GM19463 (cell line): ENCODE measurements around the gene TTC39B.
"Not testable (repeated sequence)": the region's sequence is repeated elsewhere in the genome, so short reads cannot be mapped to it uniquely, and the experiment has no call there.

ENCODE experiments used
- ATAC-seq: cut with Tn5 transposase; IDR thresholded peaks from one replicate; pipeline ENCODE4 v1.9.1; 2021; ENCODE audit warnings: mild to moderate bottlenecking, moderate library complexity; ENCODE audit not compliant: unreplicated experiment

TTC39B gene

DNA sequence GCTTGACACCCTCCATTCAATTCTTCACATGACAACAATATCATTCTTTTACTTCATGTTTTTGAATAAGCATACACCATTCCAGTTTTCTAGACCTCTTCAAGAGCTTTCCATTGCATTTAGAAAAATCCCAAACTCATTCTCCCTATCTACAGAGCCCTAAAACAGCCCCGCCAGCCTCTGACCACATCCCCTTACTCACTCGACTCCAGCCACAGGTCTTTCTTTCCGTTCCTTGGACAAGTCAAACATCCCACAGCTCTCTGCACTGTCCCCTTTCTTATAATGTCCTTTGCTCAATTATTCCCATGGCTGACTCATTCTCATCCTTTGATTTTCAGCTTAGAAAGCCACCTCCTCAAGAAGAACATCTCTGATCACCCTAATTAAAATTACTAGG, 38.2 kb downstream of the TTC39B start:
- ATAC-seq, result no peak

DNA sequence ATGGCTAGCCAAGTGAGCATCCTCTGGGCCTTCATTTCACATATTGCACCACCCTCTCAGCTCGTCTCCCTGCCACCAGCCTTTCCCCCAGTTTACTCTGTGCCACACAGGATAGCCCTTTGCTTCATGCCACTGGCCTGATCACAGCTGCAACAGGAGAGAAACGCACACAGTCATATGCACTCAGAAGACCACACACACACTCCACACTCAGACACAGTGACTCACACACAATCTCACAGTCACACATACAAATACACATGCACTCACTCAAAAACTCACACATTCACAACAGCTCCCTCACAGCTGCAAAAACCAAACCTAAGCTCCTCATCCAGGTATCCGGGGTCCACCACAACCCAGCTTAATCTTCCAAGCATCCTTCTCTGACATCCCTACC, 38.7 kb downstream of the TTC39B start:
- ATAC-seq, result no peak

DNA sequence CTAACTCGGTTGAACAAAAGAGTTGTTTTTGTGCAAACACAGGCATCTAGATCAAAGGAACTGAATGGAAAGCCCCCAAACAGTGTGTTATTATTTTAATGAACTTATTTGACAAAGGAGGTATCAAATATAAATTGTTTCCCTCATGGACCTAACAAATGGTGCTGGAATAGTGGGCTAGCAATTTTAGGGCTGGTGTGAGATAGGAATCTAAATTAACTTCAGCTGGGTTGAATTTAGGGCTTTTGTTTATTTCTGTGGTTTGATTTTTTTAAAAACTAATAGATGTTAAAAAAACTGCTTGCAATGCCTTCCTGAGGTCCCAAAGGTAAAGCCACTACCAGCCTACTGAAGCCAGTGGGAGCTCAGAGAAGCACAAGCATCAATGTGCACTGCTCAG, 42.1 kb downstream of the TTC39B start:
- ATAC-seq, result no peak

DNA sequence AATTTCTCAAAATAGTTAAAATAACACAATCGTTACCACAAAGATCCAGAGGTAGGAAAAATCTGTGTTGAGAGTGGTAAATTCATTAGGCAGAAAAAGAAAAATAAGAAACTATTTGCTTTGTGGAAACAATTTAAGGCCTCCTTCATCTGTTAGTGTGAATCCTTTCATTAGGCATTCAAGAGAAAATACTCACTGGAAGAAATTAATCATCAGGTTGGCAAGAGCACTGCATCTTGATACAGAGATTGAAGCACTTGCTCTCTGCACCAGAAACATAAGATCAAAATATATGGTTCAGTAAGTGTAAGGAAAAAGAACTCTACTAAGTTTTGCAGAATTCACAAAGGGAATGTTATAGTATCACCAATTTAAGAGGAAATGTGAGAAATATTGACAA, 44.4 kb downstream of the TTC39B start:
- no peak for ATAC-seq

DNA sequence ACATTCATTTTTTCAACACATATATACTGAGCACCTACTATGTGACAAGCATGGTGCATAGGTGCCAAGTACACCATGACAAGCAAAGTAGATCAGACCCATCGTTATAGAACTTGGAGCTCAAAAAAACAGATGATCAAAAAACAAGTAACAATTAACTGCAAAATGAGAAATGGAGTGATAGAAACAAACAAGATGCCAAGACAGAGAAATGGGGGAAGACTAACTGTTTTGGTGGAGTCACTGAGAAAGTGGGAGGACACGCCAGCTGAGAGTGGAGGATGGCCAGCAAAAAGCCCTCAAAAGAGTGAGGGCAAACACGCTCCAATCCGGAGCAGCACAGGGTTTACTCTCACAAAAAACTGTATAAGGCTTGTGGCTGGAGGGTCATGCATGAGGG, 50.6 kb downstream of the TTC39B start:
- ATAC-seq, result no peak

DNA sequence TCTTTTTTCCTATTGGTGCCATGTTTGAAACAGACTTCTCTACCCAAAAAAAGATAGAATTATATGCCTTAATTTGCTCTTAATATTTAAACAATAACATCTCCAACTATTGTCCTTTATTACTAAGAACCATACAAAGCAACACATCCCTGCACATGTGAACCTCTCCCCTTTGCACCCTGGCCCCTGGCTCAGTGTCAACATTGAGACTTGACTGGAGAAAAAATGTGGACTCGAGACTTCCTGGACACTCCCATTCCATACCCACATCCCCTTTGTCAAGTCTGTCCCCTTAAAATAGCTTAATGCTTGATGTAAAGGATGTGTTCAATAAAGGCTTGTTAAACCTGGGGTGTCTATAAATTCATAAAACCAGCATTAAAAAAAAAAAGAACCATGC, 53.2 kb downstream of the TTC39B start:
- ATAC-seq, result no peak

DNA sequence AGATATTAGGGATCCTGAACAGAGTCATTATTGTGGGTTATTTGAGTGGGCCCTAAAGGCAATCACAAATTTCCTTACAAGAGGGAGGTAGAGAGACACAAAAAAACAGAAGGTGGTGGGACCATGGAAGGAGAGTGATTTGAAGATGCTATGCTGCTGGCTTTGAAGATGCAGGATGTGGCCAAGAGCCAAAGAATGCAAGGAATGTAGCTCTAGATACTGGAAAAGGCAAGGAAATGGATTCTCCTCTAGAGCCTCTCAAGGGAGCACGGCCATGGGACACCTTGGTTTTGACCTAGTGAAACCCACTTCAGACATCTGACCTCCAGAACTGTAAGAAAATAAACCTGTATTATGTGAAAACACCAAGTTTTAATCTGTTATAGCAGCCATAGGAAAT, 53.8 kb downstream of the TTC39B start:
- no peak for ATAC-seq

DNA sequence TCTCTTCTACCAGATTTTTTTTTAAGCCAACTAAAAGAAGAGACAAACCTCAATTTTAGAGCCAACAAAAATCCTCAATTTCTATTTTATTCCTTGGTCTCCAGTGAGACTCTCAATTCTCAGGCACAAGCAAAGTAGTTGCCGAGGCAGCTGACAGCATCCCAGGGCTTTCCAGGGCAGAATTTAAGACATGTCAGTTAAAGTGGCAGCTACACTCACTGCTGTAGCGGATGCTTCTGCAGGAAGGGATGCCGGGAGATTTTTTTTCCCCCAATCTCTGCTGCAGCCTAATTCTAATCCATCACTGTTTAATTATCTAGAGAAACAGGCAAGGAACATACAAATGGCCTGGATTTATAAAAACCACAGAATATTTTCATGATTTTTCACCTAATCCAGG, 57.0 kb downstream of the TTC39B start:
- no peak for ATAC-seq

DNA sequence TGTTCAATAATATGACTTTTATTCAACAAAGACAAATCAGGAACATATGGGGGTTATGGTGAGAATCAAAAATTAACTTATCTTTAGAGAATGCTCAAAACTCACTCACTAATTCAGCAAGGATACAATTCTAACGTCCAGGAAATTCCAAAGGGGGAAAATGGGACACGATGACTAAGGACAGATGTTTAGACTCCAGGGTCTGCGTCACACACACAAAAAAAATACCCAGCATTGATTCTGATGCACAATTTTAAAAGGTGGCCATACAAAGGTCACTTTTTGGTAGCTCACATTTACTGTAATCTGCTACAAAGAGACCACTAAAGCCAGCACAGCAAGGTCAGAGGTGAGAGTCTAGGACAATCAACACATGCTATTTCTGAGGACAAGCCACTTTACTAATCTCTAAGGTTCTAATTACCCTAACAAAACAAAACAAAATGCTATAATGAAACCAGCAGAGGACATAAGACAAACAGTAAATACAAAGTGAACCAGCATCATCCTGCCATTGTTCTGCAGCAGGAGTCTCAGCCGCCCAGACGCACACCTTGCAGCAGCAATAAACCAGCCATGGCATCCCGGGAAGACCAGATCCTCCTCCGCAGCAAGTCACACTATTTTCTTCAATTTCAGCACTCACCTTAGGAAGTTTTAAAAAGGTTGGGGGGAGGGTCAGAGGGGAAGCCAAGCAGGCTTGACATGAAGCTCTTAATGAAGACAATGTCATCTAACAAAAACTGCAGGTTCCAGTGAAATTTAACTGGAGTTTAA, 57.8 kb downstream of the TTC39B start:
- no peak for ATAC-seq

DNA sequence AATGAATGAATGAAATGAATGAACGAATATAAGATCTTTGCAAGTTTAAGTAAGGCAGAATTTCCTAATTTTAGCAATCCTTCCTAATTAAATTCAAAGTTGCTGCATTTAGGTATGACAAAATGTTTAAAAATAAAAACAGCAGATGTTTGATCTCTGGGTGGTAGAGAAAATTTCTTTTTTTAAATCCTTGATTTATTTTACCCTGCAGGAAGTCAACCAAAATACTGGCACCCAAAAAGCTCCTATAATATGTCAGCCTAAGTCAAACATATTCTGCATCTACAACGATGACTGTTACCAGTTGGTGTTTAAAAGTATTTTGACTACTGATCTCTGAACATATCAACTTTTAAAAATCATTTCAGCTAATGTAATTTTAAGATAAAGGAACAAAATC, 58.4 kb downstream of the TTC39B start:
- ATAC-seq, result no peak

DNA sequence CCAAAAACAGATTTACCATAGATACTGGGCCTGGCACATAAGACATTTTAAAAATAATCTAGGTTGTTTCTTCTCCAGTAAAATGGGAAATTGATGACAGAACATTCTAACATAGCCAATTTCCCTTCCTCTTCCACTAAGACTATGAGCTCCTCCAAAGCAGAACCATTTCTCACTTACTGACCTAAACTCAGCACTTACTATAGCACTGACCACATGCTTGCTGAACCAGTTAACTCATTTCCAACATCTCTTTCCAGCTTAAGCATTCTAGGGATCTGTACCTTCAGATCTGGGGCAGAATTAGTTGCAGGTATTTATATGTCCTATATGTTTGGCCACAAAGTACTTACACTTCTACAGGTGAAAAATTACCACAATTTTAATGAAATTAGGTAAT, 58.9 kb downstream of the TTC39B start:
- no peak for ATAC-seq

DNA sequence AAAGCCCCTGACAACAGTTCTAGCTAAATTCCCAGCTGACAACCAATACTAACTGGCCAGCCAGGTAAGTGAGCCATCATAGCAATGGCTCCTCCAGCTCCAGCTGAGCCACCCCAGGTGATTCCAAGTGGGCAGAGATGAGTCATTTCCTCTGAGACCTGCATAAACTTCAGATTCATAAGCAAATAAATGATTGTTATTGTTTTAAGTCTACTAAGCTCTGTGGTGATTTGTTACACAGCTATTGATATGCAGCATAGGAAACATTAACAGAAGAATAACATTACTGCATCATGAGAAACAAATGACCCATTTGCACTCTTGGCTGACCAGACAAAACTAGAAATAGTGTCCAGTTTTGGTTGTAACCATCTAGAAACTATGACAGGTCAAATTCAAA, 60.3 kb downstream of the TTC39B start:
- no peak for ATAC-seq

DNA sequence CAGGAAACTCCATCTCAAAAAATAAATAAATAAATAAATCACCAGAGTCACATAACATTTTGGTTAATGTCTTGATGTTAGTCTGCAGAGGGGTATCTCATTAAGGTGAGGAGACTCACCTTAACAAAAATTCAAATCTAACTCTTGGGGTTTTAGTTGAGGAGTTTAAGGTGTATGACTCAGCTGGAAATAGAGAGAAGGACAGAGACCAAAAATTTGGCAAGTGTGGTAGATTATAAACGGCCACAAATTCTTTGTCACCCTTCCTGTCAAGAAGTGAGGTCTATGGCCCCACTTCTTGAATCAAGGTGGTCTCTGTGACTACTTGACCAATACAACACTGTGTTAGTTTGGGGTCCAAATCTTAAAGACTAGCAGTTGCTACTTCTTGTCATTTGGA, 60.8 kb downstream of the TTC39B start:
- ATAC-seq, result no peak

DNA sequence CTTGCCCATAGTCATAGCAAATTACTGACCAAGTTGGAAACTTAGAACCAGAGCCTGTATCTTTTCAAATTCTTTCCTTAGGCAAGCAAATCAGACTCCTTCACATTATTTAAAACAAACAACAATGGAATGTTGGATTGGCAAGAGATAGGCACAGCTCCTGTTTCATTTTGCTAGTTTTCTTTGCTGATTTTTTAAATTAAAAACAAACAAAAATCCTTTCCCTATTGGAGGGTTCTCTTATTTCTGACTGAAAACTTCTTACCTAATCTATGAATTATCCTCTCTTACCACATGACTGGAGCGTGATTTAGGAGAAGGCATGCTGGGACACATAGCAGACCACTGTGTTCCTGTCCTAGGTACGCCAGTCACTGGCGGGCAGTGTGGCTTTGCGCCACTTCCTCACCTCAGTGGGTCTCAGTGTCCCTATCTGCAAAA, 63.0 kb downstream of the TTC39B start:
- ATAC-seq, result no peak

DNA sequence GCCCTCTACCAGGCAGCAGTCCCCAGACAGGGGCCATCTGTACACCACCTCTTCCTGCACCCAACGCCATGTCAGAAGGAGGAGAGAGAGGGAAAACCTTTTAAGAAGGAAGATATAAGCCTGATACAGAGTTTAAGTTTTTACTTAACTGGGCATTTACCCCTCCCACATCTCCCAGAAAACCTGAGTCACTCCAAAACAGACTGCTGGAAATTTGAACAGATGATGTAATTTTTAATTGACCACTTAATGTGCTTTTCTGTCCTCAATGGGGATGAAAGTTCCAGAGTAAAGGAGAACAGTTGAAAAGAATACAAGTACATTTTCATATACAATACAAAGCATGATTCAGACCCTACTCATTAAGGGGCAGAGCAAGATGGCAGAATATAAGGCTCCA, 63.9 kb downstream of the TTC39B start:
- no peak for ATAC-seq

DNA sequence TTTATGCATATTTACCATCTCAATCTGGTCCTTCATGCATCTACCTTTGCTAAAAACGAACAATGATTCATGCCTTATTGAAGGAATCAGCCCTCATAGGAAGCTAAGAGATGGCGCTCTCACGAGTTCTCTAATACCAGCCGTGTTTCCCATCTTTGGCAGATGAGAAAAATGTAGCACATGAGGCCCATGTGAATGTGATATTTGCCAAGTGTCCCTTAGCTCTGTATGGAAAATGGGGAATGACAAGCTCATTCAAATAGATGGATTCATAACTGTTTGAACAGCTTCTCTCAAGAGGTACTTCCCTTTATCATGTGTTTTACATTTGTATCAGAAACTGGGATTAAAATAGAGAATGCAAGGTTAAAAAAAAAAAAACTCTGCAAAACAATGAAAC, 66.1 kb downstream of the TTC39B start:
- ATAC-seq, result no peak

DNA sequence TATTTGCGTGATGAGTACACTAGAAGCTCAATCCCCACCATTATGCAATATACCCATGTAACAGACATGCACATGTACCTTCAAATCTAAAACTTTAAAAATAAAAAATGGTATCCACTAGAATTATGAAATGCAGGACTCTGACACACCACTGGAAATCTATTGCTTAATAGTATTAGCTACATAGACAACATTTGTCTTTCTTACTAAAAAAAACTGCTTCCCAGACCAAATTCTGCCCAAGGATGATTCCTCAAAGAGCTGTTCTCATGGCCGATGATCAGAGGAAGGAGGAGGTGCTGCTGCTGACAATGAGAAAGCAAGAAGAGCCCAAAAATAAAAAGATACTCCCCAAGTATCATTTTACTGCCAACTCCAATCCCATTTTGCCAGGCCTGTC, 67.2 kb downstream of the TTC39B start:
- no peak for ATAC-seq

DNA sequence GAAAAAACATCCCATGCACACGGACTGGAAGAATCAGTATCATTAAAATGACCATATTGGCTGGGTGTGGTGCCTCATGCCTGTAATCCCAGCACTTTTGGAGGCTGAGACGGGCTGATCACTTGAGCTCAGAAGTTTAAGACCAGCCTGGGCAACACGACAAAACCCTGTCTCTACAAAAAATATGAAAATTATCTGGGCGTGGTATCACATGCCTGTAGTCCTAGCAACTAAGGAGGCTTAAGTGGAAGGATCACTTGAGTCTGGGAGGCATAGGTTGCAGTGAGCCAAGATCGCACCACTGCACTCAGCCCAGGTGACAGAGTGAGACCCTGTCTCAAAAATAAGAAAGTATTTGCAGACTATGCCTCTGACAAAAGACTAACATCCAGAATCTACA, 68.4 kb downstream of the TTC39B start:
- ATAC-seq, result no peak

DNA sequence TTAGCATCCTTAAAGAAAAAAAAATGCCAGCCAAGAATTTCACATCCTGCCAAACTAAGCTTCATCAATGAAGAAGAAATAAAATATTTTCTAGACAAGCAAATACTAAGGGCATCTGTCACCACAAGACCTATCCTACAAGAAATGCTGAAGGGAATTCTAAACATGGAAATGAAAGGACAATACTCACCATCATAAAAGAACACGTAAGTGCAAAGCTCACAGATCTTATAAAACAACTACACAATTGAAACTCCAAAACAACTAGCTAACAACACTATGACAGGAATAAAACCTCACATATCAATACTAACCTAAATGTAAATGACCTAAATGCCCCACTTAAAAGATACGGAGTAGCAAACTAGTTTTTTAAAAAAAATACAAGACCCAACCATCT, 71.4 kb downstream of the TTC39B start:
- no peak for ATAC-seq

DNA sequence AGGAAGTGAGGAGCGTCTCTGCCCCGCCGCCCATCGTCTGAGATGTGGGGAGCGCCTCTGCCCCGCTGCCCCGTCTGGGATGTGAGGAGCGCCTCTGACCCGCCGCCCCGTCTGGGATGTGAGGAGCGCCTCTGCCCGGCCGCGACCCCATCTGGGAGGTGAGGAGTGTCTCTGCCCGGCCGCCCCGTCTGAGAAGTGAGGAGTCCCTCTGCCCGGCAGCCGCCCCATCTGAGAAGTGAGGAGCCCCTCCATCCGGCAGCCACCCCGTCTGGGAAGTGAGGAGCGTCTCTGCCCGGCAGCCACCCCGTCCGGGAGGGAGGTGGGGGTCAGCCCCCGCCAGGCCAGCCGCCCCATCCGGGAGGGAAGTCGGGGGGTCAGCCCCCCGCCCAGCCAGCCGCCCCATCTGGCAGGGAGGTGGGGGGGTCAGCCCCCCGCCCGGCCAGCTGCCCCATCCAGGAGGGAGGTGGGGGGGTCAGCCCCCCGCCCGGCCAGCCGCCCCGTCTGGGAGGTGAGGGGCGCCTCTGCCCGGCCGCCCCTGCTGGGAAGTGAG, 73.0 kb downstream of the TTC39B start:
- not testable (repeated sequence) for ATAC-seq

DNA sequence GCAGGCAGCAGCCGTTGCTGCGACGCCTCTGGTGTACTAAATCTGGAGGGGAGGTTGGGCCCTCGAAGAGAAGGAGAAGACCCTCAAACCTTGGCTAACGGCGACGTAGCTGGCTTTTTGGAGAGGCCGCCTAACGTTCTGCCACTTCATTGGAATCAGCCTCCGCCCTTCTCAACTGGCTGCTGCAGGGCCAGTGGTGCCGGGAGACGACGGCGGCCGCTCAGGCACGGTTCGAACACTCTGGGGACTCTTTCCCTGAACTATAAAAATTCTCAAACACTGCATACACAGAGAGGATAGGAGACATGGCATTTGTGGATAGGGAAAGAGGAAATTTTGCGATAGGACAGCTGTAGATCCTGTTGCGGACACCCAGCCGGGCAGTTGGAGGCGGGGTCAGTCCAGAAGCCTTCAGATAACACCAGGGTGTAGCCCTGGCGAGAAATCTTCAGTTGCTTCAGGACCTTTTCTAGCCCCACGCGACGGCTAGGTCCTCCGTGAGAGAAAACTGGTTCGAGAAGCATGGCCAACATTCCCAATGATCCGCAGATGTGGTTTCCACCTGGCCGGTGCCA, 74.2 kb downstream of the TTC39B start:
- not testable (repeated sequence) for ATAC-seq

DNA sequence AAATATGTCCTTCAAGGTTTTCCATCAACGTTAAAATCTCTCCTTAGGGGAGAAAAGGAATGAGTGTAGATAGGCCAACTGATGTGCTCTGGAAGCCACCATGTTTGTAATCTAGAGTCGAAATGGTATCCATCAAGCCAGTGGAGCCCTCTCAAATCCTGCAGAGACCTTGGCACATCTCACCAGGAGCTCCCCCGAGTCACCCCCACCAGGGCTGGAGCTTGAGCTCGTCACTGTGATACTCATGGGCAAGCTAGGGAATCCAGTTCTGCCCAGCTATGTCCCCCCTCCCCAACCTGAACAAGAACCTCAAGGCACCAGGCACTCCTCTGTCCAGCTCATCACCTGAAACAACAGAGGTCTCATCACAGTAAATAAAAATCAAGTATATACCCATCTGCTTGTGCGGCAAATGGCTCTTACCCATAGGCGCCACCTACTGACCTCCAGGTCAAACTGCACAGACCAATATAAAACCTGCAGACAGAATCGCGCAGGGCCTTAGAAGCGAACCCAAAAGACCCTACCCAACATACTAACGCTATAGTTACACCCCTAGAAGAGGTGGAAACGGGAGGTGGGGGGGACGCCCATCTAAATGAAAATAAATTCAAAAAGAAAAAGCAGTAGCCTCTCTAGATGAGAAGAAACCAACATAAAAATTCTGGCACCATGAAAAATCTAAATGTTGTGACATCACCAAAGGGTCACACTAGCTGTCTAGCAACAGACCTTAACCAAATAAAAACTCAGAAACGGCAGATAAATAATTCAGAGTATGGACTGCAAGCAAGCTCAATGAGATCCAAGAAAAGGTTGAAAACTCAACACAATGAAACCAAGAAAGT, 75.0 kb downstream of the TTC39B start:
- ATAC-seq, result no peak
